22Rv1 (cell line): ENCODE results near the gene RABGAP1L.

Source experiments
- H3K27ac ChIP-seq: fragments of 450-650 bp; 2 replicates; pipeline ENCODE4 v1.5.1; 2017
- CTCF ChIP-seq: fragments of 450-650 bp; IDR thresholded peaks from 2 replicates; pipeline ENCODE4 v1.5.1; 2017; ENCODE audit warnings: mild to moderate bottlenecking
- ZFX ChIP-seq: fragments of 450-650 bp; IDR thresholded peaks from 2 replicates; pipeline ENCODE4 v1.6.1; 2017; ENCODE audit warnings: antibody characterized with exemption, borderline replicate concordance

Gene RABGAP1L

DNA sequence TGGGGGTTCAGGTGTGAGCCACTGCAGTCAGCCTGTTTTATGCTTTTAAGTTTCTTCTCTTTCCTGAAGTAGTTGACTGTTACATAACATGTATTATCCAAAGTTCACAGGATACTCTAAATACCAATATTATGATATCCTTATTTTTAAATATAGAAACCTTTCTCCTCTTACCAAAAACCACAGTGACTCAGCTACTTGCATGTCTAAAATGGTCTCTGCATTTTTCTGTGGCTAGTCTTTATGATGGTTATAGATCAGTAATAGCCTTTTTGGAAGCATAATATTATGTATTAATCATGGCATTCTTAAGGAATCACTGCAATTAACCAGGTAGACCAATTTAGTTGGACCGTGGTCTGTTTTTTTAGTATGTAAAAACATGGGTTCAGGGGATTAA, 629.7 kb downstream of the RABGAP1L start:
- TF ChIP-seq ZFX (no peak), CTCF (no peak)
- no peak overlapping the region for H3K27ac ChIP-seq

GRCh38 chr1:174789399-174789798, 630.1 kb downstream of the RABGAP1L start:
- H3K27ac ChIP-seq = no peak overlapping the region
- TF ChIP-seq CTCF (no peak), ZFX (no peak)

DNA sequence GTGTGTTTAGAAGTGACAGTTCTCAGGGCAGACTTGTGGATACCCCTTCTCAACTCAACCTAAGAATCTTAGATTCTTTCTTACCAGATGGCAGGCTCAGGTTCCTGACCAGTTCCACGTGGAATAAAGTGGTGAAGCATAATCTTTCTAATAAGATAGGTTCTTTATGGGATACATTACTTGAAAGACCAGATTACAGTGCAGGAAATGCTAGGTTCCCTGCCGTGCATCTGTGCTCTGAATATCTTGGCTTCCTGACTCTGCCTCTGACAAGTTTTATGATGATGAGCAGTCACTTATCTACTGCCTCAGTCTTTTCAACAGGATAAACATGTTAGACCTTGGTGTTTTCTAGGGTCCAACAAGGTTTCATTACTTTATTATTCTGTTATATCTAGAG, 632.5 kb downstream of the RABGAP1L start:
- H3K27ac ChIP-seq = no peak overlapping the region
- TF ChIP-seq ZFX (no peak), CTCF (no peak)

- H3K27ac ChIP-seq = no peak overlapping the region
- TF ChIP-seq CTCF (no peak), ZFX (no peak)
These were observed 635.5 kb downstream of the RABGAP1L start for GRCh38 chr1:174794861-174795260.

- no peak for TF ChIP-seq CTCF
- TF ChIP-seq ZFX = no peak
- H3K27ac ChIP-seq = no peak overlapping the region
These were observed 636.5 kb downstream of the RABGAP1L start for GRCh38 chr1:174795806-174796205.

DNA sequence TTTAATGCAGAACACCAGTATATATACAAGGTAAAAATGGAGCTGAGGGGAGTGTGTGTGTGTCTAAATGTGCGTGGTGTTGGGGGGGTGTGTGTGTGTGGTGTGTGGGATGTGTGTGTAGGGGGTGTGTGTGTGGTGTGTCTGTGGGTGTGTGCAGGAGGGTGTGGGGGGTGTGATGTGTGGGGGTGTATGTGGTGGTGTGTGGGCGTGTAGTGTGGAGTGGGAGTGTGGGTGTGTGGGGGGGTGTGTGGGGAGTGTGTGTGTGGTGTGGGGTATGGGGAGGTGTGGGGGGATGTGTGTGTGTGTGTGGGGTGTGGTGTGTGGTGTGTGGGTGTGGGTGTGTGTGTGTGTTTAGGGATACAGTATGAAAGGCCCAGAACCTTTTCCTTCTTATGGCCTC, 638.1 kb downstream of the RABGAP1L start:
- TF ChIP-seq ZFX = no peak
- TF ChIP-seq CTCF = no peak
- H3K27ac ChIP-seq = no peak overlapping the region

GRCh38 chr1:174799136-174799479, 639.8 kb downstream of the RABGAP1L start:
- peak overlapping the region; percentile 60 for H3K27ac ChIP-seq
- TF ChIP-seq CTCF = no peak
- TF ChIP-seq ZFX = no peak
